ENCODE measurements around the gene AGK. TPM values are rescaled to one million over a fixed set of nuclear protein-coding genes. Genes with fewer than 3 reads are reported as not detected.
"Not testable (repeated sequence)": the region's sequence is repeated elsewhere in the genome, so short reads cannot be mapped to it uniquely, and the experiment has no call there.

AGK gene
- total and polyA plus RNA-seq, 2 experiments from 2014 or later = 25.6 to 30.8 TPM

DNA sequence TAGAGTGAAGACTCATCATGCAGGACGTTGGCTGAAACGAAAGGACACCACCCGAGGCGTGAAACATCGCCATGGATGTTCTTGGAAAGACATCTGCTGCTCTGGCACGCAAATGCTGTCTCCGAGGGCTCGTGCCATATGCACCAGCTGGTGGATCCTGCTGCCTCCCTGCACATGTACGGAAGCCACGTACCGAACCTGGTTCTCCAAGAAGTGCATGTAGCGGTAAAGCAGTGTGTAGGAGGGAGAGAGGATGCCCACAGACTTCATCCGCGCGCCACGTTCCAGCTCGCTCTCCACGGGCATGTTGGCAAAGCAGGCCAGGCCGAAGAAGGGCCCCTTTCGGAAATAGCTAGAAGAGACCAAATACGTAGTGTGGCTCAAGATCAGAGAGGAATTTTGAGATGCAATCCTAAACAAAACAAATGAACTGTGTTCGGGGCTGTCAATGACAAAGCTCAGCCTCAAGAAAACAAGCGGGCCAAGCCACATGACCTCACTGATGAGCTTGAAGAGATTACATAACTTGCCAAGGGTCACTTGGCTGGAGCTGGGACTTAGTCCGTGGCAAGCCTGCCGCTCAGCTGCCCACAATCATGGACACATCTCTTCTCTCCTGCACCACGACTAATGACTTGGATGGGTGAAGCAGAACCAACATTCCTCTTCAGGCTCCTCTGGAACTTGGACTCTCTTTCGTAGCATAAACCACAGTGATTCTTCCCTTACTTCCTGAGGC, 134.2 kb downstream of the AGK start:
- TF ChIP-seq, protein P1, sequence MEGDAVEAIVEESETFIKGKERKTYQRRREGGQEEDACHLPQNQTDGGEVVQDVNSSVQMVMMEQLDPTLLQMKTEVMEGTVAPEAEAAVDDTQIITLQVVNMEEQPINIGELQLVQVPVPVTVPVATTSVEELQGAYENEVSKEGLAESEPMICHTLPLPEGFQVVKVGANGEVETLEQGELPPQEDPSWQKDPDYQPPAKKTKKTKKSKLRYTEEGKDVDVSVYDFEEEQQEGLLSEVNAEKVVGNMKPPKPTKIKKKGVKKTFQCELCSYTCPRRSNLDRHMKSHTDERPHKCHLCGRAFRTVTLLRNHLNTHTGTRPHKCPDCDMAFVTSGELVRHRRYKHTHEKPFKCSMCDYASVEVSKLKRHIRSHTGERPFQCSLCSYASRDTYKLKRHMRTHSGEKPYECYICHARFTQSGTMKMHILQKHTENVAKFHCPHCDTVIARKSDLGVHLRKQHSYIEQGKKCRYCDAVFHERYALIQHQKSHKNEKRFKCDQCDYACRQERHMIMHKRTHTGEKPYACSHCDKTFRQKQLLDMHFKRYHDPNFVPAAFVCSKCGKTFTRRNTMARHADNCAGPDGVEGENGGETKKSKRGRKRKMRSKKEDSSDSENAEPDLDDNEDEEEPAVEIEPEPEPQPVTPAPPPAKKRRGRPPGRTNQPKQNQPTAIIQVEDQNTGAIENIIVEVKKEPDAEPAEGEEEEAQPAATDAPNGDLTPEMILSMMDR (IDR thresholded peaks at IDR 0.05; ENCODE audit: low read depth, low read length) = no peak
- Histone ChIP-seq H3K27ac (no peak overlapping the region), H3K9me3 (ENCODE audit: low read depth) (no peaks in the 10 kb centered on the region), H3K4me1 (ENCODE audit: low read depth) (no peaks in the 10 kb centered on the region), H3K4me3 (no peak overlapping the region), H3K27me3 (no peaks in the 10 kb centered on the region), H3K36me3 (peaks cover 17% of the 10 kb centered on the region)
- DNase-seq (ENCODE audit: low read depth in 1 of 2, low spot score in 1 of 2) = no peak

DNA sequence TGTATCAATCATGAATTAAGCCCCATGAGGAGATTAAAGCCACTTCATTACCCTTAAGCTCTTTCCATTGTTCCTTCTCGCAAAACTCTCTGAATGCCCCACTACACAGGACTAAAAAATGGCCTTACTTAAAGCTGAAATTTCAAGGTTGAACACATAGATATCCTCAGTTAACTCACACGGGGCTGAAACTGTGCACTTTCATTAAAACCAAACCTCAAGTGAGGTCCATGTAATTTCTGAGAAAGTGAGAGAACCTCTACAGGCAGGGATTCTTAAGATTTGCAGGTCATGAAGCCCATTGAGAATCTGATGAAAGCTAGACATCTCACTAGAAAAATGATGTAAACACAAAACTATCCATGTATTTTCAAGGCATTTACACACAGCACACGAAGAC, 134.9 kb downstream of the AGK start:
- Histone ChIP-seq H3K36me3 (peaks cover 17% of the 10 kb centered on the region), H3K27me3 (no peaks in the 10 kb centered on the region), H3K4me1 (ENCODE audit: low read depth) (no peaks in the 10 kb centered on the region), H3K27ac (no peak overlapping the region), H3K4me3 (no peak overlapping the region), H3K9me3 (ENCODE audit: low read depth) (no peaks in the 10 kb centered on the region)
- no peak for DNase-seq (ENCODE audit: low read depth in 1 of 2, low spot score in 1 of 2)
- TF ChIP-seq, protein P1 (IDR thresholded peaks at IDR 0.05; ENCODE audit: low read depth, low read length) = no peak

DNA sequence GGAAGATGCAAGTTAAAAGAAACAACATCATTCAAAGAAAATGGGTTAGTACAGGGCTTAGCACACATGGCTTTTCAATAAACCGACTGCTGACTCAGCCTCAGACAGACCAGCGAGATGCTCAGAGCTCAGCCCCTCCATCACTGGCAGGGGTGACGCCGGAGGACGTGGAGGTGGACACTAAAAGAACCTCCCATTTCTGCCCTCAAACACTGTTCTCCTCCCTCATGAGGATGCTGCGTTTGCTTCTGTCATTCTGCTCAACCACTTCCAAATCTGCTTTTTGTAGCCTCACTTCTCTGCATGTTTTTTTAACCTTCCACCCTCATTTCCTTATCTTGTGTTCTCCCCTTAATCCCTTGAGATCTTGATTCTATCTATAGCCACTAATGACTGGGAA, 135.5 kb downstream of the AGK start:
- Histone ChIP-seq H3K4me3 (no peak overlapping the region), H3K9me3 (ENCODE audit: low read depth) (no peaks in the 10 kb centered on the region), H3K27me3 (no peaks in the 10 kb centered on the region), H3K36me3 (peaks cover 17% of the 10 kb centered on the region), H3K4me1 (ENCODE audit: low read depth) (peaks cover under 1% of the 10 kb centered on the region), H3K27ac (no peak overlapping the region)
- DNase-seq (ENCODE audit: low read depth in 1 of 2, low spot score in 1 of 2) = no peak
- TF ChIP-seq, protein P1 (IDR thresholded peaks at IDR 0.05; ENCODE audit: low read depth, low read length) = no peak

DNA sequence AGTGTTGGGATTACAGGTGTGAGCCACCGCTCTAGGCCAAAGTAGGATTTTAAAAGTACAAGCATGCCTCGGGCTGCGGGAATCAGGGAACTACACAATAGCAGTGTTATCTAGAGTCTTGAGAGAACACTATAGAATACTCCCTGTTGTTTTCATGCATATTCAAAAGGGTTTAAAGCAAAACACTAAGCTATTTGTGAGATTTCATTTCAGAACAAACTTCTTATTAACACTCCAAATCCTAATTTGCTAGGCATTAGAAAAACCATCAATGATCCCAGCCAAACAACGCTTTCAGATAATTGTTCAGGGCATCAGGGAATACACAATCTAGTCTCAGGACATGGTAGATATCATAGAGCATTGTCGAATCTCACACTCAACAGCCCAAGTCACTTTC, 136.8 kb downstream of the AGK start:
- H3K36me3 ChIP-seq = peaks cover 17% of the 10 kb centered on the region
- no peak overlapping the region for H3K4me3 ChIP-seq
- TF ChIP-seq, protein P1 (IDR thresholded peaks at IDR 0.05; ENCODE audit: low read depth, low read length) = no peak
- H3K27ac ChIP-seq = no peak overlapping the region
- peaks cover 3% of the 10 kb centered on the region for H3K4me1 ChIP-seq (ENCODE audit: low read depth)
- H3K27me3 ChIP-seq = no peaks in the 10 kb centered on the region
- no peak for DNase-seq (ENCODE audit: low read depth in 1 of 2, low spot score in 1 of 2)
- no peaks in the 10 kb centered on the region for H3K9me3 ChIP-seq (ENCODE audit: low read depth)

DNA sequence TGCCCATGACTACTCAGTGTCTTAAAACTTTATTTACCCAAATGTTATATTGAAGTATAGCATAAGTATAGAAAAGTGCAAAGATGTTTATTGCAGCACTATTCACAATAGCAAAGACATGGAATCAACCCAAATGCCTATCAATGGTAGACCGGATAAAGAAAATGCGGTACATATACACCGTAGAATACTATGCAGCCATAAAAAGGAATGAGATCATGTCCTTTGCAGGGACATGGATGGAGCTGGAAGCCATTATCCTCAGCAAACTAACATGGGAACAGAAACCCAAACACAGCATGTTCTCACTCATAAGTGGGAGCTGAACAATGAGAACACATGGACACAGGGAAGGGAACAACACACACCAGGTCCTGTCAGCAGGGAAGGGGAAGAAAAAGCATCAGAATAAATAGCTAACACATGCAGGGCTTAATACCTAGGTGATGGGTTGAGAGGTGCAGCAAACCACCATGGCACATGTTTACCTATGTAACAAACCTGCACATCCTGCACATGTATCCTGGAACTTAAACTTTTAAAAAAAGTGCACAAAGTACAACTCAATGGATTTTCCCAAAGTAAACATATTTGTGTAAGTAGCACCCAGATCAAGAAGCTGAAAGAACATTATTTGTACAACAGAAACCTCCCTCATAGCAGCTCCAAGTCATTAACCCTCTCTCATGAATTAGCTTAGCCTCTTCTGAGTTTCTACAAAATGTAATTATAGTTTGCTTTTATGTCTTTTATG, 138.0 kb downstream of the AGK start:
- peaks cover 12% of the 10 kb centered on the region for H3K36me3 ChIP-seq
- H3K27me3 ChIP-seq; H3K4me3 ChIP-seq; DNase-seq (ENCODE audit: low read depth in 1 of 2, low spot score in 1 of 2); H3K27ac ChIP-seq; H3K9me3 ChIP-seq (ENCODE audit: low read depth); H3K4me1 ChIP-seq (ENCODE audit: low read depth): not testable (repeated sequence)

DNA sequence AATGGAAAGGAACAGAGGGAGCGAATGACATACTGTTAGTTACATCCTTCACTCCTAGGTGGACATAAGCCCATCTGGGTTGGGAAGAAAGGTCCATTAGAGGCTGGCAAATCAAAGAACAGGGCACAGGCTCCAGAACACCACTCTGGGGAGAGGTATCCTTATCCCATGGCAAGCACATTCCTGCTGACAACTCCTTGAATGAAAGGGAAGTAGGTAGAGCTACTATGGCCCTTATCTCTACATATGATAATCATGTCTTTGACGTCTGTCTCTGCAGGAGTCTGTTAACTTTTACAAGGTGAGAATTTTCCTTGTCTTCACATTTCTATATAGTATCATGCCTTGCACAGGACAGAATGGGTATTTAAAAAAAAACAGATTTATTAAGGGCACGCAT, 140.3 kb downstream of the AGK start:
- Histone ChIP-seq H3K27me3 (no peaks in the 10 kb centered on the region), H3K9me3 (ENCODE audit: low read depth) (no peaks in the 10 kb centered on the region), H3K4me1 (ENCODE audit: low read depth) (peaks cover 14% of the 10 kb centered on the region), H3K36me3 (no peaks in the 10 kb centered on the region), H3K4me3 (no peak overlapping the region), H3K27ac (no peak overlapping the region)
- TF ChIP-seq, protein P1 (IDR thresholded peaks at IDR 0.05; ENCODE audit: low read depth, low read length) = no peak
- no peak for DNase-seq (ENCODE audit: low read depth in 1 of 2, low spot score in 1 of 2)

Data from cardiac muscle cell (in vitro differentiated cells and primary cell).